ENCODE results near the gene ACTR2. TPM values are rescaled to one million over a fixed set of nuclear protein-coding genes. Genes with fewer than 3 reads are reported as not detected.

Gene ACTR2
- total RNA-seq, 1 experiment from 2014 or later = 160 TPM

DNA sequence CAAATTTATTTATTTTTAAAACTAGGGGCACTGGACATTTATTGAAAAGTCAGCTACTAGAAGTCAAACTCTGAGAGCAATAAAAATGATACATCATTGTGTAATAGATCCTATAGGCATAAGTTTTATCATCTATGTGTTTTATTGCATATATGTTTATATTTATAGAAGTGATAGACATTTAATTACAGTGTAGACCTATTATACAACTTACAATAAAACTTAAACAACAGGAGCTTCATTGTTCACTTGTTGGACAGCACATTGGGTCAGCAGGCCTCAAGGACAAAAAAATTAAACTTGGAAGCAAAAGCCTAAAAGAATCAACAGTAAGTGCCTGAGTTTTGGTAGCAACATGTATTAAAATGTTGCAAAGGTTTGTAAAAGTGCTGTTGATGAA, 15.0 kb upstream of the ACTR2 start:
- H3K36me3 Mint-ChIP-seq = no peaks in the 10 kb centered on the region
- ChIA-PET CTCF (interaction anchor here (1.1 to 1.4 kb wide), 2 partner anchors 26 to 83 kb away, joined by 4 to 5 read pairs; partner anchors contain the start of gene RAB1A), POLR2A (interaction anchor here (0.6 kb wide), 1 partner anchor 43 kb away, joined by 3 read pairs; no protein-coding TSS in a partner anchor)

DNA sequence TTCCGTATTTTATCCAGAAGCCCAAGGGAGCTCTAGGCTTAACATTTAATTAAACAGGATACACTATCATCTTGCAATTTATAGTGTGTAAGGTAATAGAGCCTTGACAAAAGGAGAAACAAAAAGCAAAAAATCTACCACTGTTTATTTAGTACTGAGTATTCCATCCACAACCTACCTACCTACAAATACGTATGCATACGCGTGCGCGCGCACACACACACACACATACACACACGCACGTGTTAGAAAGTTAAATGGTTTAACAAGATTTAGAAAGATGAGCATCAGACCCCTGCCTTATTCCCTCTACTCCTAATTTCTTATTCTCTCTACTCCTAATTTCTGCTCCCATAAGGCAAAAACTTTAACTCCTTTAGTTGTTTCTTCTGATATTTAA, 14.6 kb upstream of the ACTR2 start:
- Mint-ChIP-seq H3K4me3 (no peak overlapping the region), H3K27me3 (ENCODE audit: low read depth) (peaks cover 41% of the 10 kb centered on the region), H3K36me3 (no peaks in the 10 kb centered on the region), H3K27ac (no peak overlapping the region), H3K9me3 (no peaks in the 10 kb centered on the region), H3K4me1 (no peaks in the 10 kb centered on the region)
- ChIA-PET POLR2A (no interaction called here), CTCF (no interaction called here)
- no peak for ATAC-seq
- no peak for DNase-seq (ENCODE audit: low spot score)
- TF ChIP-seq, protein P1, sequence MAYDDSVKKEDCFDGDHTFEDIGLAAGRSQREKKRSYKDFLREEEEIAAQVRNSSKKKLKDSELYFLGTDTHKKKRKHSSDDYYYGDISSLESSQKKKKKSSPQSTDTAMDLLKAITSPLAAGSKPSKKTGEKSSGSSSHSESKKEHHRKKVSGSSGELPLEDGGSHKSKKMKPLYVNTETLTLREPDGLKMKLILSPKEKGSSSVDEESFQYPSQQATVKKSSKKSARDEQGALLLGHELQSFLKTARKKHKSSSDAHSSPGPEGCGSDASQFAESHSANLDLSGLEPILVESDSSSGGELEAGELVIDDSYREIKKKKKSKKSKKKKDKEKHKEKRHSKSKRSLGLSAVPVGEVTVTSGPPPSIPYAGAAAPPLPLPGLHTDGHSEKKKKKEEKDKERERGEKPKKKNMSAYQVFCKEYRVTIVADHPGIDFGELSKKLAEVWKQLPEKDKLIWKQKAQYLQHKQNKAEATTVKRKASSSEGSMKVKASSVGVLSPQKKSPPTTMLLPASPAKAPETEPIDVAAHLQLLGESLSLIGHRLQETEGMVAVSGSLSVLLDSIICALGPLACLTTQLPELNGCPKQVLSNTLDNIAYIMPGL (CRISPR knock-in tag; IDR thresholded peaks at IDR 0.05) = no peak
- TF ChIP-seq RELA (CRISPR knock-in tag; IDR thresholded peaks at IDR 0.05; ENCODE audit: borderline replicate concordance) (no peak), FOXP1 (CRISPR knock-in tag; IDR thresholded peaks at IDR 0.05; ENCODE audit: borderline replicate concordance) (no peak), TCF7 (CRISPR knock-in tag; IDR thresholded peaks at IDR 0.05; ENCODE audit: low read depth) (no peak), SMAD4 (CRISPR knock-in tag; IDR thresholded peaks at IDR 0.05) (no peak), NR1H2 (CRISPR knock-in tag; IDR thresholded peaks at IDR 0.05) (no peak)
- TF ChIP-seq, protein P2, sequence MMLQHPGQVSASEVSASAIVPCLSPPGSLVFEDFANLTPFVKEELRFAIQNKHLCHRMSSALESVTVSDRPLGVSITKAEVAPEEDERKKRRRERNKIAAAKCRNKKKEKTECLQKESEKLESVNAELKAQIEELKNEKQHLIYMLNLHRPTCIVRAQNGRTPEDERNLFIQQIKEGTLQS (CRISPR knock-in tag; conservative IDR thresholded peaks at IDR 0.05) = no peak
- TF ChIP-seq, protein P3, sequence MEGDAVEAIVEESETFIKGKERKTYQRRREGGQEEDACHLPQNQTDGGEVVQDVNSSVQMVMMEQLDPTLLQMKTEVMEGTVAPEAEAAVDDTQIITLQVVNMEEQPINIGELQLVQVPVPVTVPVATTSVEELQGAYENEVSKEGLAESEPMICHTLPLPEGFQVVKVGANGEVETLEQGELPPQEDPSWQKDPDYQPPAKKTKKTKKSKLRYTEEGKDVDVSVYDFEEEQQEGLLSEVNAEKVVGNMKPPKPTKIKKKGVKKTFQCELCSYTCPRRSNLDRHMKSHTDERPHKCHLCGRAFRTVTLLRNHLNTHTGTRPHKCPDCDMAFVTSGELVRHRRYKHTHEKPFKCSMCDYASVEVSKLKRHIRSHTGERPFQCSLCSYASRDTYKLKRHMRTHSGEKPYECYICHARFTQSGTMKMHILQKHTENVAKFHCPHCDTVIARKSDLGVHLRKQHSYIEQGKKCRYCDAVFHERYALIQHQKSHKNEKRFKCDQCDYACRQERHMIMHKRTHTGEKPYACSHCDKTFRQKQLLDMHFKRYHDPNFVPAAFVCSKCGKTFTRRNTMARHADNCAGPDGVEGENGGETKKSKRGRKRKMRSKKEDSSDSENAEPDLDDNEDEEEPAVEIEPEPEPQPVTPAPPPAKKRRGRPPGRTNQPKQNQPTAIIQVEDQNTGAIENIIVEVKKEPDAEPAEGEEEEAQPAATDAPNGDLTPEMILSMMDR (IDR thresholded peaks at IDR 0.05) = no peak

More for the DNA sequence above, 15.0 kb upstream of the ACTR2 start:
- DNase-seq (ENCODE audit: low spot score) (no peak), ATAC-seq (no peak)
- H3K27ac Mint-ChIP-seq = no peak overlapping the region
- H3K4me3 Mint-ChIP-seq = no peak overlapping the region
- H3K9me3 Mint-ChIP-seq = no peaks in the 10 kb centered on the region
- TF ChIP-seq ZNF317 (CRISPR knock-in tag; IDR thresholded peaks at IDR 0.05; ENCODE audit: borderline replicate concordance, low read depth) (no peak), SMAD3 (CRISPR knock-in tag; IDR thresholded peaks at IDR 0.05; ENCODE audit: borderline replicate concordance) (no peak), FOXJ3 (CRISPR knock-in tag; IDR thresholded peaks at IDR 0.05; ENCODE audit: borderline replicate concordance) (no peak), ZNF263 (CRISPR knock-in tag; IDR thresholded peaks at IDR 0.05; ENCODE audit: low read depth) (no peak), NFYB (CRISPR knock-in tag; conservative IDR thresholded peaks at IDR 0.05; ENCODE audit: low read depth) (no peak), FOXK1 (CRISPR knock-in tag; IDR thresholded peaks at IDR 0.05) (no peak)
- TF ChIP-seq, protein P4, sequence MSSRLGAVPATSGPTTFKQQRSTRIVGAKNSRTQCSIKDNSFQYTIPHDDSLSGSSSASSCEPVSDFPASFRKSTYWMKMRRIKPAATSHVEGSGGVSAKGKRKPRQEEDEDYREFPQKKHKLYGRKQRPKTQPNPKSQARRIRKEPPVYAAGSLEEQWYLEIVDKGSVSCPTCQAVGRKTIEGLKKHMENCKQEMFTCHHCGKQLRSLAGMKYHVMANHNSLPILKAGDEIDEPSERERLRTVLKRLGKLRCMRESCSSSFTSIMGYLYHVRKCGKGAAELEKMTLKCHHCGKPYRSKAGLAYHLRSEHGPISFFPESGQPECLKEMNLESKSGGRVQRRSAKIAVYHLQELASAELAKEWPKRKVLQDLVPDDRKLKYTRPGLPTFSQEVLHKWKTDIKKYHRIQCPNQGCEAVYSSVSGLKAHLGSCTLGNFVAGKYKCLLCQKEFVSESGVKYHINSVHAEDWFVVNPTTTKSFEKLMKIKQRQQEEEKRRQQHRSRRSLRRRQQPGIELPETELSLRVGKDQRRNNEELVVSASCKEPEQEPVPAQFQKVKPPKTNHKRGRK (CRISPR knock-in tag; IDR thresholded peaks at IDR 0.05; ENCODE audit: borderline replicate concordance) = no peak
- TF ChIP-seq, protein P5, sequence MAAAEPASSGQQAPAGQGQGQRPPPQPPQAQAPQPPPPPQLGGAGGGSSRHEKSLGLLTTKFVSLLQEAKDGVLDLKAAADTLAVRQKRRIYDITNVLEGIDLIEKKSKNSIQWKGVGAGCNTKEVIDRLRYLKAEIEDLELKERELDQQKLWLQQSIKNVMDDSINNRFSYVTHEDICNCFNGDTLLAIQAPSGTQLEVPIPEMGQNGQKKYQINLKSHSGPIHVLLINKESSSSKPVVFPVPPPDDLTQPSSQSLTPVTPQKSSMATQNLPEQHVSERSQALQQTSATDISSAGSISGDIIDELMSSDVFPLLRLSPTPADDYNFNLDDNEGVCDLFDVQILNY (CRISPR knock-in tag; IDR thresholded peaks at IDR 0.05) = no peak
- TF ChIP-seq, protein P6, sequence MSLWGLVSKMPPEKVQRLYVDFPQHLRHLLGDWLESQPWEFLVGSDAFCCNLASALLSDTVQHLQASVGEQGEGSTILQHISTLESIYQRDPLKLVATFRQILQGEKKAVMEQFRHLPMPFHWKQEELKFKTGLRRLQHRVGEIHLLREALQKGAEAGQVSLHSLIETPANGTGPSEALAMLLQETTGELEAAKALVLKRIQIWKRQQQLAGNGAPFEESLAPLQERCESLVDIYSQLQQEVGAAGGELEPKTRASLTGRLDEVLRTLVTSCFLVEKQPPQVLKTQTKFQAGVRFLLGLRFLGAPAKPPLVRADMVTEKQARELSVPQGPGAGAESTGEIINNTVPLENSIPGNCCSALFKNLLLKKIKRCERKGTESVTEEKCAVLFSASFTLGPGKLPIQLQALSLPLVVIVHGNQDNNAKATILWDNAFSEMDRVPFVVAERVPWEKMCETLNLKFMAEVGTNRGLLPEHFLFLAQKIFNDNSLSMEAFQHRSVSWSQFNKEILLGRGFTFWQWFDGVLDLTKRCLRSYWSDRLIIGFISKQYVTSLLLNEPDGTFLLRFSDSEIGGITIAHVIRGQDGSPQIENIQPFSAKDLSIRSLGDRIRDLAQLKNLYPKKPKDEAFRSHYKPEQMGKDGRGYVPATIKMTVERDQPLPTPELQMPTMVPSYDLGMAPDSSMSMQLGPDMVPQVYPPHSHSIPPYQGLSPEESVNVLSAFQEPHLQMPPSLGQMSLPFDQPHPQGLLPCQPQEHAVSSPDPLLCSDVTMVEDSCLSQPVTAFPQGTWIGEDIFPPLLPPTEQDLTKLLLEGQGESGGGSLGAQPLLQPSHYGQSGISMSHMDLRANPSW (CRISPR knock-in tag; conservative IDR thresholded peaks at IDR 0.05; ENCODE audit: low read depth) = no peak
- TF ChIP-seq, protein P7, sequence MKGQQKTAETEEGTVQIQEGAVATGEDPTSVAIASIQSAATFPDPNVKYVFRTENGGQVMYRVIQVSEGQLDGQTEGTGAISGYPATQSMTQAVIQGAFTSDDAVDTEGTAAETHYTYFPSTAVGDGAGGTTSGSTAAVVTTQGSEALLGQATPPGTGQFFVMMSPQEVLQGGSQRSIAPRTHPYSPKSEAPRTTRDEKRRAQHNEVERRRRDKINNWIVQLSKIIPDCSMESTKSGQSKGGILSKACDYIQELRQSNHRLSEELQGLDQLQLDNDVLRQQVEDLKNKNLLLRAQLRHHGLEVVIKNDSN (CRISPR knock-in tag; IDR thresholded peaks at IDR 0.05) = no peak
- TF ChIP-seq, protein P8, sequence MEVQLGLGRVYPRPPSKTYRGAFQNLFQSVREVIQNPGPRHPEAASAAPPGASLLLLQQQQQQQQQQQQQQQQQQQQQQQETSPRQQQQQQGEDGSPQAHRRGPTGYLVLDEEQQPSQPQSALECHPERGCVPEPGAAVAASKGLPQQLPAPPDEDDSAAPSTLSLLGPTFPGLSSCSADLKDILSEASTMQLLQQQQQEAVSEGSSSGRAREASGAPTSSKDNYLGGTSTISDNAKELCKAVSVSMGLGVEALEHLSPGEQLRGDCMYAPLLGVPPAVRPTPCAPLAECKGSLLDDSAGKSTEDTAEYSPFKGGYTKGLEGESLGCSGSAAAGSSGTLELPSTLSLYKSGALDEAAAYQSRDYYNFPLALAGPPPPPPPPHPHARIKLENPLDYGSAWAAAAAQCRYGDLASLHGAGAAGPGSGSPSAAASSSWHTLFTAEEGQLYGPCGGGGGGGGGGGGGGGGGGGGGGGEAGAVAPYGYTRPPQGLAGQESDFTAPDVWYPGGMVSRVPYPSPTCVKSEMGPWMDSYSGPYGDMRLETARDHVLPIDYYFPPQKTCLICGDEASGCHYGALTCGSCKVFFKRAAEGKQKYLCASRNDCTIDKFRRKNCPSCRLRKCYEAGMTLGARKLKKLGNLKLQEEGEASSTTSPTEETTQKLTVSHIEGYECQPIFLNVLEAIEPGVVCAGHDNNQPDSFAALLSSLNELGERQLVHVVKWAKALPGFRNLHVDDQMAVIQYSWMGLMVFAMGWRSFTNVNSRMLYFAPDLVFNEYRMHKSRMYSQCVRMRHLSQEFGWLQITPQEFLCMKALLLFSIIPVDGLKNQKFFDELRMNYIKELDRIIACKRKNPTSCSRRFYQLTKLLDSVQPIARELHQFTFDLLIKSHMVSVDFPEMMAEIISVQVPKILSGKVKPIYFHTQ (CRISPR knock-in tag; IDR thresholded peaks at IDR 0.05) = no peak
- TF ChIP-seq, protein P9, sequence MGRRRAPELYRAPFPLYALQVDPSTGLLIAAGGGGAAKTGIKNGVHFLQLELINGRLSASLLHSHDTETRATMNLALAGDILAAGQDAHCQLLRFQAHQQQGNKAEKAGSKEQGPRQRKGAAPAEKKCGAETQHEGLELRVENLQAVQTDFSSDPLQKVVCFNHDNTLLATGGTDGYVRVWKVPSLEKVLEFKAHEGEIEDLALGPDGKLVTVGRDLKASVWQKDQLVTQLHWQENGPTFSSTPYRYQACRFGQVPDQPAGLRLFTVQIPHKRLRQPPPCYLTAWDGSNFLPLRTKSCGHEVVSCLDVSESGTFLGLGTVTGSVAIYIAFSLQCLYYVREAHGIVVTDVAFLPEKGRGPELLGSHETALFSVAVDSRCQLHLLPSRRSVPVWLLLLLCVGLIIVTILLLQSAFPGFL (CRISPR knock-in tag; IDR thresholded peaks at IDR 0.05; ENCODE audit: borderline replicate concordance) = no peak
- H3K4me1 Mint-ChIP-seq = no peaks in the 10 kb centered on the region
- peaks cover 41% of the 10 kb centered on the region for H3K27me3 Mint-ChIP-seq (ENCODE audit: low read depth)

Data from WTC11 (cell line).